NB4 (cell line): Measurements from ENCODE around the gene DDX20.
"Not testable (repeated sequence)": the region's sequence is repeated elsewhere in the genome, so short reads cannot be mapped to it uniquely, and the experiment has no call there.

Experiments used
- DNase-seq: peaks from one replicate; pipeline ENCODE4 v3.0.0; 2010; ENCODE audit warnings: low read depth
- H3K4me3 ChIP-seq: one replicate; pipeline ENCODE4 v1.5.1; 2011; ENCODE audit warnings: mild to moderate bottlenecking, low read depth, low read length, moderate library complexity
- MAX ChIP-seq: IDR thresholded peaks from 2 replicates; pipeline ENCODE4 v1.6.1; 2011; ENCODE audit warnings: low read depth, low read length
- MYC ChIP-seq: IDR thresholded peaks from 2 replicates; pipeline ENCODE4 v1.6.1; 2011; ENCODE audit warnings: low read depth, low read length
- POLR2A ChIP-seq: IDR thresholded peaks from 2 replicates; pipeline ENCODE4 v1.6.1; 2011; ENCODE audit warnings: mild to moderate bottlenecking; ENCODE audit not compliant: insufficient read length; ENCODE audit errors: extremely low read depth
- TF ChIP-seq, protein P1 (sequence below): IDR thresholded peaks from one replicate; pipeline ENCODE4 v1.5.1; 2012; ENCODE audit warnings: low read depth, low read length

Gene DDX20

GRCh38 chr1:111738436-111739193 lies 17.1 kb upstream of the DDX20 start:
- peak overlapping the region; percentile 62 for H3K4me3 ChIP-seq
- TF ChIP-seq, protein P1, sequence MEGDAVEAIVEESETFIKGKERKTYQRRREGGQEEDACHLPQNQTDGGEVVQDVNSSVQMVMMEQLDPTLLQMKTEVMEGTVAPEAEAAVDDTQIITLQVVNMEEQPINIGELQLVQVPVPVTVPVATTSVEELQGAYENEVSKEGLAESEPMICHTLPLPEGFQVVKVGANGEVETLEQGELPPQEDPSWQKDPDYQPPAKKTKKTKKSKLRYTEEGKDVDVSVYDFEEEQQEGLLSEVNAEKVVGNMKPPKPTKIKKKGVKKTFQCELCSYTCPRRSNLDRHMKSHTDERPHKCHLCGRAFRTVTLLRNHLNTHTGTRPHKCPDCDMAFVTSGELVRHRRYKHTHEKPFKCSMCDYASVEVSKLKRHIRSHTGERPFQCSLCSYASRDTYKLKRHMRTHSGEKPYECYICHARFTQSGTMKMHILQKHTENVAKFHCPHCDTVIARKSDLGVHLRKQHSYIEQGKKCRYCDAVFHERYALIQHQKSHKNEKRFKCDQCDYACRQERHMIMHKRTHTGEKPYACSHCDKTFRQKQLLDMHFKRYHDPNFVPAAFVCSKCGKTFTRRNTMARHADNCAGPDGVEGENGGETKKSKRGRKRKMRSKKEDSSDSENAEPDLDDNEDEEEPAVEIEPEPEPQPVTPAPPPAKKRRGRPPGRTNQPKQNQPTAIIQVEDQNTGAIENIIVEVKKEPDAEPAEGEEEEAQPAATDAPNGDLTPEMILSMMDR = no peak
- peak; percentile 47 for TF ChIP-seq MYC
- peak; percentile 80 for DNase-seq

- DNase-seq = peak; percentile 91
- peak within 1 kb of the TSS; percentile 62 for H3K4me3 ChIP-seq
- TF ChIP-seq POLR2A = peak; percentile 33
- TF ChIP-seq MYC = no peak
- TF ChIP-seq, protein P1 = no peak
- peak; percentile 90 for TF ChIP-seq MAX
These were observed 16.3 kb upstream of the DDX20 start, which contains the start of gene INKA2 for GRCh38 chr1:111739194-111739924. INKA2 (minus strand) TSS chr1:111739395; CDS start chr1:111739242, 153 bp downstream.

GRCh38 chr1:111739925-111740765 lies 15.6 kb upstream of the DDX20 start:
- peak overlapping the region; percentile 62 for H3K4me3 ChIP-seq
- DNase-seq = peak; percentile 13
- TF ChIP-seq POLR2A = no peak

DNA sequence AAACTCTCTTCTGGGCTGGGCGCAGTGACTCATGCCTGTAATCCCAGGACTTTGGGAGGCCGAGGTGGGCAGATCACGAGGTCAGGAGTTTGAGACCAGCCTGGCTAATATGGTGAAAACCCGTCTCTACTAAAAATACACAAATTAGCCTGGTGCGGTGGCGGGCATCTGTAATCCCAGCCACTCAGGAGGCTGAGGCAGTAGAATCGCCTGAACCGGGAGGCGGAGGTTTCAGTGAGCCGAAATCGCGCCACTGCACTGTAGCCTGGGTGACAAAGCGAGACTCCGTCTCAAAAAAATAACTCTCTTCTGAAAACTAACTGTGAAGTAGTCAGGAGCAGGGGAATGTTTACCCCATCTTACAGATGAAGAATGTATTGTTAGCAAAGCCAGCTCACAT lies 13.4 kb upstream of the DDX20 start:
- not testable (repeated sequence) for H3K4me3 ChIP-seq, DNase-seq

DNA sequence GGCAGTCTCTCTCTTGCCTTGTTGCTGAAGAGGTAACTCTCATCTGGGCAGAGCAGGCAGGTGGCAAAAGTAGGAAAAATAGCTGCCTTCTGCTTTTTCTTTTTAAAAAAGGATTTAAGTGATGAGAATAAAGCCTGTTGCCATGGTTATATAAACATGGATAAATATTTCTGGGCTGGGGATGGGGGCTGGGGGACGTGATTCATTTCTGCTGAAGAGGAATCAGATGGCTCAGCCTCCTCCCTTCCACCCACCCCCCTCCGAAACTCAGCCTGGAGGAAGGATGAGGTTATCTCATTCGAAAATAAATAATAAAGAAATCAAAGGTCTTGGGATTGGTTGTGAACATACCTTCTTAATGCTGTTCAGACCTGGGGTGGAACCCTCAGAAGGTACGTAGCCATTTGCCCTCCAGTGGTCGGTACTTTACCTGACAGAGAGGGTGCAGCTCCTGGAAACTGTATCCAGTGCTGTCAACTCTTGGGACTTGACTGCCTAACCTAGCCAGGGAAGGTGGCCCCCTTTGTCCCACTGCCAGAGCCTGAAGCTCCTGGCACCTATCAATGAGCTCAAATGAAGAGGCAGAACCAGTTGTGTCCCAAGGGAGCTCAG lies 12.7 kb upstream of the DDX20 start:
- no peak for TF ChIP-seq MAX
- TF ChIP-seq POLR2A = no peak
- TF ChIP-seq MYC = no peak
- TF ChIP-seq, protein P1 = no peak
- no peak overlapping the region for H3K4me3 ChIP-seq
- DNase-seq = no peak

- H3K4me3 ChIP-seq = no peak overlapping the region
- no peak for DNase-seq
- TF ChIP-seq POLR2A (no peak), MAX (no peak), MYC (no peak)
- TF ChIP-seq, protein P1 = no peak
These were observed 12.0 kb upstream of the DDX20 start for GRCh38 chr1:111743679-111744101.
